PFSK-1 (cell line): ENCODE measurements around the gene EEPD1.

ENCODE experiments used
- POLR2AphosphoS5 ChIP-seq: IDR thresholded peaks from 2 replicates; pipeline ENCODE4 v1.6.1; 2012; ENCODE audit warnings: low read depth, mild to moderate bottlenecking, control low read depth, low read length, moderate library complexity
- REST ChIP-seq, 2 experiments: IDR thresholded peaks; 2 replicates each; pipeline versions ENCODE4 v1.6.1 to v1.8.0; 2011 to 2012; ENCODE audit warnings: low read depth in 2 of 2, low read length in 2 of 2, control low read depth in 1 of 2, inconsistent platforms in 1 of 2, mild to moderate bottlenecking in 1 of 2, moderate library complexity in 1 of 2; ENCODE audit not compliant: insufficient read depth in 1 of 2
- SIN3A ChIP-seq: IDR thresholded peaks from 2 replicates; pipeline ENCODE4 v1.6.1; 2012; ENCODE audit warnings: mild to moderate bottlenecking, low read length, moderate library complexity, borderline replicate concordance; ENCODE audit not compliant: insufficient read depth
- TAF1 ChIP-seq: IDR thresholded peaks from 2 replicates; pipeline ENCODE4 v1.6.1; 2012; ENCODE audit warnings: low read length, control low read depth, borderline replicate concordance; ENCODE audit not compliant: insufficient read depth

- TF ChIP-seq POLR2AphosphoS5 (no peak), REST (IDR thresholded peaks at IDR 0.05; ENCODE audit: insufficient read depth in 1 of 2, low read depth in 2 of 2, low read length in 2 of 2) (no peak), SIN3A (no peak), TAF1 (no peak)
These were observed 133.6 kb downstream of the EEPD1 start for GRCh38 chr7:36286688-36287087.
